HEK293 (cell line): ENCODE results near the gene UBE2G2.

Experiments
- CTCF ChIA-PET: fragments of 350-600 bp; formaldehyde crosslinking; extraction: SDS; loops from one replicate; lab custom pipeline; 2021; ENCODE audit warnings: antibody characterized with exemption; lab: Yijun Ruan, JAX
- POLR2A ChIA-PET: fragments of 300-600 bp; formaldehyde crosslinking; extraction: SDS; loops from one replicate; lab custom pipeline; 2020; ENCODE audit warnings: antibody characterized with exemption, inconsistent platforms; lab: Yijun Ruan, JAX
- H3K27ac ChIP-seq: fragments of 200-500 bp; sonication (Bioruptor generic); 2 replicates; pipeline ENCODE4 v1.5.1; 2014; ENCODE audit warnings: low read depth, low read length, control low read depth, inconsistent platforms; ENCODE audit errors: extremely low read depth
- H3K36me3 ChIP-seq, 2 experiments: fragments of 200-500 bp in 1 of 2; sonication (Bioruptor generic) in 1 of 2; 1 replicate in 1 of 2; 2 replicates in 1 of 2; pipeline ENCODE4 v1.5.1; 2014 to 2017; ENCODE audit warnings: inconsistent platforms in 2 of 2, low read length in 2 of 2; ENCODE audit not compliant: control insufficient read depth in 2 of 2, insufficient read depth in 1 of 2
- H3K4me1 ChIP-seq: fragments of 200-500 bp; sonication (Bioruptor generic); 2 replicates; pipeline ENCODE4 v1.5.1; 2014; ENCODE audit warnings: mild to moderate bottlenecking, low read length, inconsistent platforms; ENCODE audit not compliant: control insufficient read depth, insufficient read depth
- H3K4me3 ChIP-seq: 2 replicates; pipeline ENCODE4 v1.5.1; 2011; ENCODE audit warnings: low read depth, mild to moderate bottlenecking, control low read depth, low read length, moderate library complexity
- H3K9me3 ChIP-seq: fragments of 200-500 bp; sonication (Bioruptor generic); 2 replicates; pipeline ENCODE4 v1.5.1; 2014; ENCODE audit warnings: low read depth, low read length, inconsistent platforms; ENCODE audit not compliant: control insufficient read depth, insufficient read depth
- BCL11B ChIP-seq: fragments of 450-650 bp; formaldehyde crosslinking; IDR thresholded peaks from 2 replicates; pipeline ENCODE4 v1.5.1; 2016; ENCODE audit warnings: low read depth, missing biosample characterization, missing genetic modification characterization
- HOXA7 ChIP-seq: sonication (generic); formaldehyde crosslinking; IDR thresholded peaks from 2 replicates; pipeline ENCODE4 v1.8.1; 2022; ENCODE audit warnings: missing genetic modification reagents, borderline replicate concordance
- KLF7 ChIP-seq: fragments of 450-650 bp; formaldehyde crosslinking; IDR thresholded peaks from 2 replicates; pipeline ENCODE4 v1.5.1; 2016; ENCODE audit warnings: missing biosample characterization, missing genetic modification characterization, borderline replicate concordance
- PBX3 ChIP-seq: sonication (generic); formaldehyde crosslinking; IDR thresholded peaks from 2 replicates; pipeline ENCODE4 v1.8.1; 2022; ENCODE audit warnings: mild to moderate bottlenecking, moderate library complexity, missing genetic modification reagents
- SCRT2 ChIP-seq: fragments of 450-650 bp; formaldehyde crosslinking; IDR thresholded peaks from 2 replicates; pipeline ENCODE4 v1.5.1; 2016; ENCODE audit warnings: missing biosample characterization, missing genetic modification characterization
- TRIM28 ChIP-seq: IDR thresholded peaks from 2 replicates; pipeline ENCODE4 v1.6.1; 2011; ENCODE audit warnings: low read length, control low read depth, borderline replicate concordance
- ZBTB17 ChIP-seq: fragments of 450-650 bp; formaldehyde crosslinking; IDR thresholded peaks from 2 replicates; pipeline ENCODE4 v1.5.1; 2016; ENCODE audit warnings: missing biosample characterization, missing genetic modification characterization
- ZBTB49 ChIP-seq: fragments of 450-650 bp; formaldehyde crosslinking; IDR thresholded peaks from 2 replicates; pipeline ENCODE4 v1.5.1; 2016; ENCODE audit warnings: missing biosample characterization, missing genetic modification characterization, low read depth
- ZEB2 ChIP-seq: fragments of 450-650 bp; formaldehyde crosslinking; IDR thresholded peaks from 2 replicates; pipeline ENCODE4 v1.5.1; 2016; ENCODE audit warnings: missing biosample characterization, missing genetic modification characterization
- ZNF133 ChIP-seq: fragments of 450-650 bp; formaldehyde crosslinking; IDR thresholded peaks from 2 replicates; pipeline ENCODE4 v1.5.1; 2016; ENCODE audit warnings: missing biosample characterization, missing genetic modification characterization
- ZNF146 ChIP-seq: fragments of 450-650 bp; formaldehyde crosslinking; IDR thresholded peaks from 2 replicates; pipeline ENCODE4 v1.5.1; 2016; ENCODE audit warnings: missing biosample characterization, missing genetic modification characterization
- ZNF223 ChIP-seq: fragments of 450-650 bp; formaldehyde crosslinking; IDR thresholded peaks from 2 replicates; pipeline ENCODE4 v1.5.1; 2016; ENCODE audit warnings: missing biosample characterization, missing genetic modification characterization
- ZNF280D ChIP-seq: fragments of 450-650 bp; formaldehyde crosslinking; IDR thresholded peaks from 2 replicates; pipeline ENCODE4 v1.5.1; 2016; ENCODE audit warnings: missing biosample characterization, missing genetic modification characterization
- ZNF324 ChIP-seq: fragments of 450-650 bp; formaldehyde crosslinking; IDR thresholded peaks from 2 replicates; pipeline ENCODE4 v1.5.1; 2016; ENCODE audit warnings: missing biosample characterization, missing genetic modification characterization
- ZNF362 ChIP-seq: fragments of 450-650 bp; formaldehyde crosslinking; IDR thresholded peaks from 2 replicates; pipeline ENCODE4 v1.5.1; 2016; ENCODE audit warnings: missing biosample characterization, missing genetic modification characterization
- ZNF404 ChIP-seq: fragments of 450-650 bp; formaldehyde crosslinking; IDR thresholded peaks from 2 replicates; pipeline ENCODE4 v1.5.1; 2017; ENCODE audit warnings: missing biosample characterization, missing genetic modification characterization
- ZNF549 ChIP-seq: fragments of 450-650 bp; IDR thresholded peaks from 2 replicates; pipeline ENCODE4 v1.5.1; 2018; ENCODE audit warnings: missing biosample characterization, missing genetic modification characterization, mild to moderate bottlenecking, inconsistent platforms, moderate library complexity
- ZNF585B ChIP-seq: fragments of 450-650 bp; formaldehyde crosslinking; IDR thresholded peaks from 2 replicates; pipeline ENCODE4 v1.5.1; 2016; ENCODE audit warnings: missing biosample characterization, missing genetic modification characterization
- ZNF639 ChIP-seq: fragments of 450-650 bp; formaldehyde crosslinking; IDR thresholded peaks from 2 replicates; pipeline ENCODE4 v1.5.1; 2016; ENCODE audit warnings: missing biosample characterization, missing genetic modification characterization
- ZNF670 ChIP-seq: fragments of 450-650 bp; formaldehyde crosslinking; IDR thresholded peaks from 2 replicates; pipeline ENCODE4 v1.5.1; 2016; ENCODE audit warnings: missing biosample characterization, missing genetic modification characterization, low read depth
- ZNF76 ChIP-seq: fragments of 450-650 bp; formaldehyde crosslinking; IDR thresholded peaks from 2 replicates; pipeline ENCODE4; 2016; ENCODE audit warnings: low read depth, missing biosample characterization, missing genetic modification characterization, borderline replicate concordance
- ZNF837 ChIP-seq: fragments of 450-650 bp; formaldehyde crosslinking; IDR thresholded peaks from 2 replicates; pipeline ENCODE4 v1.5.1; 2016; ENCODE audit warnings: missing biosample characterization, missing genetic modification characterization
- ZNF843 ChIP-seq: fragments of 450-650 bp; formaldehyde crosslinking; IDR thresholded peaks from 2 replicates; pipeline ENCODE4 v1.5.1; 2016; ENCODE audit warnings: missing biosample characterization, missing genetic modification characterization

The UBE2G2 gene

GRCh38 chr21:44757731-44758130 lies 43.9 kb downstream of the UBE2G2 start:
- CTCF ChIA-PET, result no interaction called here

GRCh38 chr21:44756423-44757185 lies 45.0 kb downstream of the UBE2G2 start:
- Histone ChIP-seq H3K4me1 (no peaks in the 10 kb centered on the region), H3K36me3 (no peaks in the 10 kb centered on the region), H3K4me3 (no peak overlapping the region), H3K27ac (no peak overlapping the region), H3K9me3 (no peaks in the 10 kb centered on the region)
- CTCF ChIA-PET, result interaction anchor here (0.7 to 1.0 kb wide), 2 partner anchors 15 to 37 kb away, joined by 3 to 4 read pairs; no protein-coding TSS in a partner anchor
- POLR2A ChIA-PET, result no interaction called here
- no peak for TF ChIP-seq ZNF324 (tag by site-specific recombination)
- no peak for TF ChIP-seq ZNF362 (tag by site-specific recombination)
- no peak for TF ChIP-seq ZNF133 (tag by site-specific recombination)
- TF ChIP-seq TRIM28, result no peak
- no peak for TF ChIP-seq BCL11B
- TF ChIP-seq ZNF404 (tag by site-specific recombination), result no peak
- no peak for TF ChIP-seq ZBTB17 (tag by site-specific recombination)
- TF ChIP-seq ZEB2 (tag by site-specific recombination), result no peak
- TF ChIP-seq ZNF280D (tag by site-specific recombination), result no peak
- TF ChIP-seq HOXA7, result no peak

More at GRCh38 chr21:44757731-44758130, 43.9 kb downstream of the UBE2G2 start:
- no peaks in the 10 kb centered on the region for H3K9me3 ChIP-seq
- H3K4me3 ChIP-seq, result no peak overlapping the region
- TF ChIP-seq ZNF843 (tag by site-specific recombination) (no peak), ZBTB49 (no peak), ZNF670 (tag by site-specific recombination) (no peak), ZNF146 (tag by site-specific recombination) (no peak), ZNF223 (tag by site-specific recombination) (no peak), SCRT2 (tag by site-specific recombination) (no peak), ZNF837 (tag by site-specific recombination) (no peak), KLF7 (tag by site-specific recombination) (no peak), ZNF76 (tag by site-specific recombination) (no peak), ZNF549 (no peak), ZNF362 (tag by site-specific recombination) (no peak), PBX3 (CRISPR knock-in tag) (no peak), ZNF639 (no peak), ZNF585B (tag by site-specific recombination) (no peak)
- H3K4me1 ChIP-seq, result no peaks in the 10 kb centered on the region
- POLR2A ChIA-PET, result no interaction called here
- no peaks in the 10 kb centered on the region for H3K36me3 ChIP-seq
- no peak overlapping the region for H3K27ac ChIP-seq
